VCaP (cell line): ENCODE results near the gene ZNF629.
A peak's percentile ranks its signal among the peaks of the same experiment; 100 is the strongest.
"Not testable (repeated sequence)": the region's sequence is repeated elsewhere in the genome, so short reads cannot be mapped to it uniquely, and the experiment has no call there.

Experiments
- H3K27ac ChIP-seq: fragments of 450-650 bp; 2 replicates; pipeline ENCODE4 v1.5.1; 2017
- CTCF ChIP-seq: fragments of 450-650 bp; conservative IDR thresholded peaks from 2 replicates; pipeline ENCODE4 v1.5.1; 2017; ENCODE audit warnings: mild to moderate bottlenecking, moderate library complexity

ZNF629 gene

GRCh38 chr16:30786936-30787612, at the start of gene ZNF629:
Gene ZNF629, minus strand, starts transcription at chr16:30787205. Its CDS starts 2,723 bp downstream, at chr16:30784482.
- peak within 1 kb of the TSS; percentile 77 for H3K27ac ChIP-seq

GRCh38 chr16:30834130-30834740, 47.2 kb upstream of the ZNF629 start:
- no peak overlapping the region for H3K27ac ChIP-seq
- TF ChIP-seq CTCF: no peak

More at GRCh38 chr16:30786936-30787612, at the start of gene ZNF629:
- TF ChIP-seq CTCF: no peak

GRCh38 chr16:30830072-30830417, 43.0 kb upstream of the ZNF629 start:
- no peak for TF ChIP-seq CTCF

GRCh38 chr16:30829130-30830071, 42.4 kb upstream of the ZNF629 start:
- TF ChIP-seq CTCF: no peak
- no peak overlapping the region for H3K27ac ChIP-seq

More at GRCh38 chr16:30830072-30830417, 43.0 kb upstream of the ZNF629 start:
- no peak overlapping the region for H3K27ac ChIP-seq

GRCh38 chr16:30821891-30822290, 34.9 kb upstream of the ZNF629 start:
- no peak for TF ChIP-seq CTCF
- no peak overlapping the region for H3K27ac ChIP-seq

- H3K27ac ChIP-seq: not testable (repeated sequence)
These were observed 34.4 kb upstream of the ZNF629 start for GRCh38 chr16:30821441-30821840.

GRCh38 chr16:30820952-30821421, 34.0 kb upstream of the ZNF629 start:
- no peak overlapping the region for H3K27ac ChIP-seq
- TF ChIP-seq CTCF: no peak
